Activated effector memory CD4-positive, alpha-beta T cell treated with anti-CD3 and anti-CD28 coated beads, Interleukin-2, amount 50 U/mL, for 16 hours (primary cell): Measurements from ENCODE around the gene ABR.
"Not testable (repeated sequence)": the region's sequence is repeated elsewhere in the genome, so short reads cannot be mapped to it uniquely, and the experiment has no call there.

Experiments used
- DNase-seq: peaks from one replicate; pipeline ENCODE4 v3.0.0-alpha.2; 2020

The ABR gene

DNA sequence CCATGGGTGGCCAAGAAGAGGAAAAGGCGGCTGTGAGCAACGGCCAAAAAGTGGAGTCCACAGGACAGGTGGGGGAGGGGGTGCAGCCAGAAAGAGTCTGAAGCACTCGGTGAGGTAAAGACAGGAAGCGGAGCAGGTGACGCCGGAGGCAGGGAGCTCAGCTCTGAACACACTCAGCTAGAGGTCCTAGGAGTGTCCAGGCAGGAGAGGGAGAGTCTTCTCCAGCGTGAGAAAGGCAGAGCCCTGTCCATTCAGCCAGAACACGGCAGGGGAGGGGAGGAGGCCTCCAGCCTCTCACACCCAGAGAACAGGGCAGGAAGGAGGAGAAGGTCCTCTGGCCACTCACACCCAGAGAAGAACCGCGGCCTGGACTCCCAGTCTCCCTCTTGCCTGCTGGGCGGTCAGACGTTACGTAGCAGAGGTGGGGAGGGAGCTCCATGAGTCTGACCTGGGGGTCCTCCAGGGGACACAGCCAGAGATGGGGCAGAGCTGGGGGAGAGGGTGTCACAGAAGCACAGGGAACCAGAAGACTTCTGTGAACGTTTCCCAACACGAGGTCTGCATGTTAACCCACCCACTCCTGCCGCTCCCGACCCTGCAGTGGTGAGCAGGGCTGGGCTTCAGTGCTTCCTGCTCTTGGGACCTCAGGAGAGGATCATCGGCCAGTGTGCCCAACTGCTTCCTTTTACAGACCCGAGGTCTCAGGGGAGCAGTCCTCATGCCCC lies 89.2 kb downstream of the ABR start:
- no peak for DNase-seq

DNA sequence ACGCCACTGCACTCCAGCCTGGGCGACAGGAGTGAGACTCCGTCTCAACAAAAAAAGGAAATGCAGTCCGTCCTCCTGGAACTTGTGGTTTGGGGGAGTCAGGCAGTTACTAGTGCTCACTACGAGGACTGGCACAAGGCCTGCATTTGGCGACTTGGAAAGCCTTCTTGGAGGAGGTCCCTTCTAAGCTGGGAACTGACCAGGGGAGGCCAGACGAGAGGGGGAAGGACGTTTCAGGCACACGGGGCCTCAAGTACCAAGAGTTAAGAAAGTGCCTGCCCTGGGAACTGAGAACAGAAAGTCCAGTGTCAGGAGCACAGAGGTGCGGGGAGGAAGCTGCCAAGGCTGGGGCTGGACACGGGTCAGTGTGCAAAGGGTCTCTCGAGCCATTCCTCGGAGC lies 89.9 kb downstream of the ABR start:
- DNase-seq: no peak

DNA sequence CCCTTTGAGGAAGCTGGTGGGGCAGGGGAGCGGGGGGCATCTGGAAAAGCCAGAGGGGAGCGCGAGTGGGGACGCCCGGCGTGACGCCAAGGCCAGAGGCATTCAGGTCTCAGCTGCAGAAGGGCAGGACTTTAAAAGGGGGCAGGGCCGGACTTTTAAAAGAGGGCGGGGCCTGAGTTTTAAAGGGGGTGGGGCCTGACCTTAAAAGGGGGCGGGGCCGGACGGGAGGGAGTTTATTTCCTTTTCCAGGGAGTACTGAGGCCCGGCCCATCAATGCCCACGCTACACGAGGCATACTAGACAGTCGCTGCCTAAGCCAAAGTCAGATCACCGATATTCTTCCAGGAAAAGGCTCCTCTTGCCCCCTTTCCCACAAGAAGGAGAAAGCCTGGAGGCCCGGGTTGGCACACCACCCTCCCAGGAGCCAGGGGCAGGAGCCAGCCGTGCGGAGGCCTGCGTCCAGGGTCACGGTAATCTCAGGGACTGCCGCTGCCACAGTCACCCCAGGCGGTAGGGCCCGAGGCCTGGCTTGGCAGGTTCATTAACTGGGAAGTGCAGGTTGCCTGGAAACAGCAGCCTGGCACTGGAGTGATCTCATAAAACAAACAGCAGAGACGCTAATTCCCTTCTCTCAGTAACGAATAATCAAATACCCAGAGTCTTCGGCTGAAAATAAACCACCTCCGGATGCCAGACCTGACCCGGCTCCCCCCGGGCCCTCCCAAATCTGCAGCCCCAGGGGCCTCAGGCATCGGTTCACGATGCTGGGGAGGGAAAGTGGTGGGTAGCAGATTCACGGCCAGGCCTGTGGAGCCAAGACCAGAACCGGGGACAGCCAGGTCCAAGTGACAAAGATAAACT lies 92.2 kb downstream of the ABR start:
- no peak for DNase-seq

DNA sequence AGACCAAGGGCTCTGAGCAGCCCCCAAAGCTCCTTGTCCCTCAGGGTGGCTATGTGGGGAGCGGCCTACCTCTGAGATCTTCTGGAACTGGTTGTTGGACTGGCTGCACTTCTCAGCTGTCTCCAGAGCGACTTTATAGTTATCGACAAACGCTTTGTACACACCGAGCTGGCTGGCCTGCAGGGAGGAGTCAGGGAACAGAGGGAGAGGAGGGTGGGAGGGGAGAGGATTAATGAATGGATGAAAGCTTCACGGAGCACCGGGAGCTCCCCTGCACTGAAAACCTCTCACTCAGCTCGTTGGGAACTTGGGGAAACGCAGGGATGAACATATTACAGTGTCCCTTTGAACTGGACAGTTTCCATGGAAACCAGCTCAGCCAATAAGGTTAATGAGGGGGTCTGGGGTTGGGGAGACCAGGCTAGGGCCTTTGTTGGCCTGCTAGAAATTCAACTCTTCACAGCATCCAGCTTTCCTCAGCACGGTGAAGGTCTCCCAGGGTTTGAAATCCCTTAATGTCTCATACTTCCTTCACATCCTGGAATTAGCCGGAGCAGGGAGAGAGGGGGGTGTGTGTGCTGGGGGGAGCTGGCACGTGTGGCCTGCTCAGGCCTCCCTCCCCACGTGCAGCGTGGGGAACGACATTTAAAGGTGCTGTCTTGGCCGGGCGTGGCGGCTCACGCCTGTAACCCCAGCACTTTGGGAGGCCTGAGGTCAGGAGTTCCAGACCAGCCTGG lies 96.2 kb downstream of the ABR start:
- DNase-seq: no peak

DNA sequence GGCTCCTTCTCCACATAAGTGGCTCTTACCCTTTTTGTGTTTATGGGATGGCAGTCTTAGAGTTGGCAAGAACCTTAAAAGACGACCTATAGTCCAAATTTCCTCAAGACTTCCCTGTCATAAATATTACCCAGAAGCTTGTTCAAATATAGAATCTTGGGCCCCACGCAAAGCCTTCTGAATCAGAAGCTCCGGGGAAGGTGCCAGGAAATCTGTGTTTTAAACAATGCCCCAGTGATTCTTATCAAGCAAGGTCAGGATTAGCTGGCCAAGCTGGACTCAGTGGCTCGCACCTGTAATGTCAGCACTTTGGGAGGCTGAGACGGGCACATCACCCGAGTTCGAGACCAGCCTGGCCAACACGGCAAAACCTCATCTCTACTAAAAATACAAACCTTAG lies 97.2 kb downstream of the ABR start:
- no peak for DNase-seq

DNA sequence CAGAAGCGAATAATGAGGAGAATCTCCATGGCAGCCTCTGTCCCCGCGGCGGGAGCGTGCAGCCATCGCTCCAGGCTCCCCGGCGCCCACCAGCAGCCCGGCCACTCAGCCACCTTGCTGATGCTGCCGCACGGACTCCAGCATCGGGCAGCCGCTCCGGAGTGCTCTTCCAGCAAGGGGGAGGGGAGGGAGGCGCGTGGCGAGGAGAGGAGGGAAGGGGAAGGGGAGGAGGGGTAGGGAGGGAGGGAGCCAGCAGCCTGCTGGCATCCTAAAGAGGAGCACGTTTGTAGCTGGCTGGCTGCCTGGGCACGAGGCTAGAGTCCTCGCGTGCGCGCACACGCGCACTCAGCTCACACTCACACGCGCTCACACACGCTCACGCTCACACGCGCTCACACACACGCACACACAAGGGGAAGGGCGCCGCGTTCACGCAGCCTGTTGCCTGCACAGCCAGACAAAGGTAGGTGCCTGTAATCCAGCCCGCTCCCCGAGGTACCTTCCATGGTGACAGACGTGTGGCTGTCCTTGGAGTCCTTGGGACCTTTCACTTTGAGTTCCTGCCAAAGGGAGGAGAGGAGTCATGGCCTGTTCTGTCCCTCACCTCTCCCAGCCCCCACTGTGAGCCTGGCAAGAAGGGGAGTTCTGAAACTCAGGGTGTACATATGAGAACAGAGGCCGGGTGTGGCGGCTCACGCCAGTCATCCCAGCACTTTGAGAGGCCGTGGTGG lies 100.8 kb downstream of the ABR start:
- no peak for DNase-seq

DNA sequence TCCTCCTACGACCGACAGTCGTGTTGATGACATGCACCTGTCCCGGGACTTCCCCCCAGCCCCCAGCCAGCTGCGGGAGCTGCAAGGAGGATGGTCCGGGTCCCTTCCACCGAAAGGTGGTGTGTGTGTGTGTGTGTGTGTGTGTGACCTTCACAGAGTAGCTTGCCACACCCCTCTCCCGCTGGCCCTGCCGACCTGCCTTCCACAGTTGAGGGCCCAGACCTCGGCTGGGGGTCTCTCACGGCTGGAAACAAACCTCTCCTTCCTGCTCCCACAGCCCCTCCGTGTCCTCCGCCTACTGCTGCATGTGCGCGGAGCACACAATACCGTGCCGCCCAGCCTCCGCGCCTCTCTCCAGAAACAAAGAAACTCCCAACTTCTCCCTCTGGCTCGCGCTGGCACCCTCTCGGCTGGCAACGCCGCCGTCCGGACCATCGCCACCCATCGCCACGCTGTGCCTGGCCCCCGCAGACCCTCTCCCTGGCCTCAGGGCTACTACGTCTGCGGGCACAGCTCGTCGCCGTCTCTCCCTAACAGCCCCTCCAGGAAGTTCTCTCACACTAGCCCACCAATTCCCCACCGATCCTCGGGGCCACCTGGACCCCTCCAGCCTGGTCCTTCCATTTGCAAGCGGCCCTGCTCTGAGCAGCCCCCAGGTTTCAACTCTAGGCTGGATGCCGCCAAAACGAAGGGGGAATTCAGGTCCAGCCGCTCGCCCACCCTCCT lies 101.6 kb downstream of the ABR start:
- no peak for DNase-seq

DNA sequence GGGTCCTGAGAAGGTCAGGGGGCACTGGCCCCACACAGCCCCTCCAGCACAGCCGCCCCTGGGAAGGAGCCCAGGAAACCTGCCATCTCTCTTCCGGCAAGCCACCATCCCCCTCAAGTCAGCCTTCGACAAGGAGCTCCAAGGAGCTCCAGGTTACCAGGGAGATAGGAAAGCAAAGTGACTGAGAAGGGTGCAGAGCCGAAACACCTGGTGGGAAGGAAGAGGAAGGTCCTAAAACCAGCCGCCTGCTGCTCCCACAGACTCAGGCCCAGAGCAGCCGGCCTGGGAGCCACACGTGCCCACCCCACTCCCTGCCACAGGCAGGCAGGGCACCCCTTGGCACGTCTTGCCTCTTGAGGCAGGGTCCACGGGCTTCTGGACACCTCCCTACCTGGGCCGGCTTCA lies 102.2 kb downstream of the ABR start:
- DNase-seq: no peak

DNA sequence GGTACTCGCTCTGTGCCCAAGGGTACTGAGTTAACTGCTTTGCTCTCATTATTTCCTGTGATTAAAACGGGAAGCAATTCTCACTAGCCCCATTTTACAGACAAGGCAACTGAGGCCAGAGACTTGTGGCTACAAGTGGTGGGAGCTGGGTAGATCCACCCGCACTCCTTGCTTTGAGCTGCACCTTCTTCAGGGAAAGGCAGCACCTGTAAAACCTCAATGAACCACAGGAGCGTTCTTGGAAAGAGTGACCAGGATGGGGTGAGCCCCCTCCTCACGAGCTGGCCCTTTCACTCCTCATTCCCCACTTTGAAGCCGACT lies 102.8 kb downstream of the ABR start:
- DNase-seq: no peak

DNA sequence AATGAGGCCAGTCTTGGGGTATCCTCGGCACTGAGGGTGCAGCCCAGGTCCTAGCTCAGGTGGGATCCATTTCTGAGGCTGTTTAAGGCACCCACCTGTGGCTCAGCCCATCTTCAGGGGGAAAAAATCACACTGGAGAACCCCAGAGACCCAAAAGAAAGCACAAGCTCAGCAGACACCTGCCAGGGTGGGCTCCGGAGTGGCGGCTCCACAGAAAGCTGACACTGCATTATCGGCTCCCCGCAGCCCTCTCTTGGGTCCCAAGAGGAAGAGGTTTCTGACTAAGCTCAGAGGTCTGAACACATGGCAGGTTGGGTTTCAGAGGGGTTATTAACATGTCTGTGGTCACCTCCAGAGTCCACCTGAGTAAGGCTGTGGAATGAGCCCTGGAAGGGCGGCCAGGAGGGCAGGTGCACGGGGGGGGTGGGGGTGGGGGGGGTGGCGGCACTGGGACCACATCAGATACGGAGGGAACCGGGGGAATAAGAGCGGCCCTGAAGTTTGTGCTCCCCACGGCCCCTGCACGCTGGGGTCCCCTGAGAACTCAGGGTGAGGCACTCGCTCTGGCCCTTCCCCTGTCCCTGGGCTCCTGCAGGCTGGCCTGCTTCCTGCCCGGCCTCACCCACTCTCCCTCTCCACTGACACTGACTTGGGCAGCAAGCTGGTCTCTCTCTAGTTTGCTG lies 103.3 kb downstream of the ABR start:
- DNase-seq: no peak

DNA sequence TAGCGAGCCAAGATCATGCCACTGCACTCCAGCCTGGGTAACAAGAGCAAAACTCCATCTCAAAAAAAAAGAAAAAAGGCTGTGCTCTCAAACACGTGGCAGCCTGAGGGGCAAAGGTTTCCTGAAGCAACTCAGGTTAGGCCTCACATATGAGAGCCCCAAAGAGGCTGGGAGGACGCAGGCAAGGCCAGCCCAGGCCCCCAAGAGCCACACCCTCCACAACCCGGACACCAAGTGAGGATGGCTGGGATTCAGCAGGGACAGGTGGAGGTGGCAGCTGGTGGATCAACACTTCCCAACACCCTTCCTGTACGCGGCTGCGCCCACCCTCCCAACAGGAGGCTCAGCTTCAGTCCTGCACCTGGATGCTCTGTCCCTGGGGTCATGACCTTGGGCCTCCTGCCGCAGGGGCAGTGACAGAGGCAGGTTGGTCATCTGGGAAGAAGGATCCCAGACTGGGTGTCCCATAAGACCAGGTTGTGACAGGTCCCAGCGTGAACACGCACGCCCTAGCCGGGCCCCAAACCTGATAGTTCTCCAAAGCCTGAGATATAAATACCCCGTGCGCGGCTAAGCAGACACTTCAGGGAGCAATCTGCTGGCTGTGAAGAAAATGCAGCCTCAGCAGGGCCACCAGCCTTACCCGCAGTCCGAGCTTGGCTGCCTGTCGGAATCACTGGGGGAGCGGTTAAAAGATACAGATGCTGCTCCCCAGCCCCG lies 104.7 kb downstream of the ABR start:
- no peak for DNase-seq

DNA sequence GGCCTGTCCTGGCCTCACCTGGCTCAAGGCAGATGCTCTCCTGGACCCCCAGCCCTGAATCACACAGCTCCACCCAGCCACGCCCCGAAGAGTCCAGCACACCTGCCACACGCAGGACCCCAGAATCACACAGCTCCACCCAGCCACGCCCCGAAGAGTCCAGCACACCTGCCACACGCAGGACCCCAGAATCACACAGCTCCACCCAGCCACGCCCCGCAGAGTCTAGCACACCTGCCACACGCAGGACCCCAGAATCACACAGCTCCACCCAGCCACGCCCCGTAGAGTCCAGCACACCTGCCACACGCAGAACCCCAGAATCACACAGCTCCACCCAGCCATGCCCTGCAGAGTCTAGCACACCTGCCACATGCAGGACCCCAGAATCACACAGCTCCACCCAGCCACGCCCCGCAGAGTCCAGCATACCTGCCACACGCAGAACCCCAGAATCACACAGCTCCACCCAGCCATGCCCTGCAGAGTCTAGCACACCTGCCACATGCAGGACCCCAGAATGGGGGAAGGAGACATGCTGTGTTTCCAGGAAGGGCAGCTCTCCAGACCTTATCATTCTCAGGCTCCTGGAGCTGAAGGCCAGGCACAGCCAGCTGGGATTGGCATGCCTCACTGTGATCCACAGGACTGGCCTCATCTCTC lies 105.7 kb downstream of the ABR start:
- not testable (repeated sequence) for DNase-seq

DNA sequence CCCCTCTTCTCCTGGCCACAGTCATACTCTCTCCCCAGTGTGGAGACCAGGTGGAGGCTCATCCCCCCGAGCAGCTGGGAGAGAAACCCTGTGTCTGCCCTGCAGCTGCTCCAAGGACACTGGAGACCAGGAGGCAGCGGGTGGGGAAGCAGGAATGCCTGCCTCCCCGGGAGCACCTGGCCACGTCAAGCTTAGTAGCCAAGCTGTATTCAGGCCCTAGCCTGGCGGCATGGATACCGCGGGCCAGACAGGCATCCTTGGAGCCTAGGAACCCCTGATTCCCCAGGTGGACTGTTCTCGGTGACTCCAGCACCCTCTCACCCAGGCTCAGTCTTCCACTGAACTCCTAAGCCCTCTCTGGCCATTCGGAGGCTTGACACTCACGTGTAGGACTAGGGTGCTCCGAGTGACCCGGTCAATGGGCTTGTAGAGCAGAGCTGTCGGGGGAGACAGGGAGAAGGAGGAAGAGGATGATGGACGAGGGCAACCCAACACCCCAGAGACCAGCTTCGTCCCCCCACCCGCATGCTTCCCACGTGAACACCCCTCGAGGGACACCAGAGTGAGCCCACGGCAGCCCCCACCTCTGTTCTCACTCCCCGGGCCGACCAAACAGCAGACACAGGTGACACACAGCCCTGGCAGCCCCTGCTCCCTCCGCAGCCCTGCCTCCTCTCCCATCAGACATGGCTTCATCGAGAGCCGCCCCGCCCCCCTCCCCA lies 106.4 kb downstream of the ABR start:
- no peak for DNase-seq

DNA sequence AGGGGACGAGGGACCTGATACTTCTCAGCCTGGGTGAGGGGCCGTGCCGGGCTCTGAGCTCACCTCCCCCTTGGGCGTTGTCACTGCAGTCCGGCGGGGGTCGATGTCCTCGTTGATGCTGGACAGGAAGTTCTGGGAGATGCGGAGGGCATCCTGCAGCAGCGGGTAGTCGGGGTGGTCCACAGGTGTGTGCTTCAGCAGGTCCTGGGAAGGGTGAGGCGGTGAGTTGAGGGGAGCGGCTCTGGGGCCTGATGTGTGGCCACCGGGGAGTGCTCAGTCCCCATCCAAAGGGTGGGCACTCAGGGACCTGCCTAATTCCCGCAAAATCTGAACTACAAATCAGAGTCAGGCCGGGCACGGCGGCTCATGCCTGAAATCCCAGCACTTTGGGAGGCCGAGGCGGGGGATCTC lies 107.2 kb downstream of the ABR start:
- no peak for DNase-seq

DNA sequence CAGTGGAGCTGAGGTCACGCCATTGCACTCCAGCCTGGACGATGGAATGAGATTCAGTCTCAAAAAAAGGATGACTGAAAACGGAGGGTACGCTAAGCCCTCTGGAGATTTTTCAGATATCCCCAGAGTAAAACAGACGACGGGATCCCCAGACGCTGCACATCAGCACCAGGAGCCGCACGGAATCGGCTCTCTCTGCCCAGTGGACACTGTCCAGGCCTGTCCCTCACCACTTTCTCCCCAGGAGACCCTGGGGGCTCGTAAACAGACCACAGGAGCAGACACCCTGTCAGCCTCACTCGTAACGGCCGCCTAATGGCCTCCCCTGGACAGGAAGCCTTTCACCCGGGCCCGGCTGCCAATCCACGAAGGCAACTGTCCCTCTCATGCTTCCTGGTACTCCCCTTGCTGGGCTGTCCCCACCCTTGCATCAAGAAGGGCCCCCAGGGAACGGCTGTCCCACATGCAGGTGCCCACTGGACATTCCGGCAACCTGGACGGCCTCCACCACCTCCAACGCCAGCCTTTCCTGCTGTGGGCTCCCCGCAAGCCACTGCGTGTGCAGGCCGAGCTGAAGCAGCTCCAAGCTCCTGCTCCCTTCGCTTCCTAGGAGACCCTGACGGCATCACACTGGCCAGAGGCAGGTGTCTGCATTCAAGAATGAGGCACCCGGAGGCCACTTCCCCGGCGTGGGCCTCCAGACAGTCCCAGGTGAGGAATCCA lies 108.5 kb downstream of the ABR start:
- no peak for DNase-seq

DNA sequence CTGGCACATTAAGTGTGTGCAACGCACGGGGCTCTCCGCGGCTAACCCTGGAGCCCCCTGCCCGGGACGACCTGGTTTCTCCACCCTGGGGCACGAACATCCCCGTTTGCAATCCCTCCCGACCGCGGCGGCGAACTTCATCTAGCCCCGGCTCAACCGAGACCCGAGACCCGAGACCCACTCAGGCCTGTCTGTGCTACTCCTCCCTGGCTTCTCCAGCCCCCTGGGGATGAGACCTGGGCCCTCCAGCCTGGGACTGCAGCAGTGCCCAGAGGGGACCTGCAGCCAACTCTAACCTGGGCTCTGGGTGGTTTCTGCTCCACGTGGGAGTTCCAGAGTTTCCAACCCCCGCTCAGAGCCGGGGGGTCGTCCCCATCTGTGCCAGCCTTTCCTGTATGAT lies 109.4 kb downstream of the ABR start:
- no peak for DNase-seq

DNA sequence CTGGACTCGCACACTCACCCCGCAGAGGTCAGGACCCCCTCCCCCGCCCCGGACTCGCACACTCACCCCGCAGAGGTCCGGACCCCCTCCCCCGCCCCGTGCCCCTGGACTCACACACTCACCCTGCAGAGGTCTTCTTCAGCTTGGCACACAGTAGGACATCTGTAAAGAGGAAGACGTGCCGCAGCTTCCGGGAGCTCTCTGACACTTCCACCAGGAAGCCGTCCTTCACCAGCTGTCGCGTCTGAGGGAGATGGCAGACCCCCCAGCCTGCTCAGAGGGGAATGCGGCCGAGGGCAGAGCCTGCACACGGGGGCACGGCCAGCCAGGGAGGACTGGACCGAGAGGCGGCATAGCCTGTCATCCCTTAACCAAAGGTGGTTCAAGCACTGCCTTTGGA lies 109.9 kb downstream of the ABR start:
- no peak for DNase-seq

DNA sequence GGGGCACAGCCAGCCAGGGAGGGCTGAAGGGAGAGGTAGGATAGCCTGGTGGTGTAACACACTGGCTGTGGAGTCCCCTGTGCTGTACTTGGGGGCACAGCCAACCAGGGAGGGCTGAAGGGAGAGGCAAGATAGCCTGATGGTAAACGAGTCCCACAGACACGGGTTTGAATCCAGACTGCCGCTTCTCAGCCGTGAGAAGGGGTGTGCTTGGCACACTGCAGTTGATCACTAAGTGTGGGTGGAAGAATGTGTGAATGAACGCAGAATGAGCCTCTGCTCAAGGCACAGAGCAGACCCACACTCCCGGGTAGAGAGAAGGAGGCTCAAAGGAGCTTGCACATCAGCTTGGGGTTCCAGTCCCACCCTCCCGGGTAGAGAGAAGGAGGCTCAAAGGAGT lies 111.4 kb downstream of the ABR start:
- no peak for DNase-seq

DNA sequence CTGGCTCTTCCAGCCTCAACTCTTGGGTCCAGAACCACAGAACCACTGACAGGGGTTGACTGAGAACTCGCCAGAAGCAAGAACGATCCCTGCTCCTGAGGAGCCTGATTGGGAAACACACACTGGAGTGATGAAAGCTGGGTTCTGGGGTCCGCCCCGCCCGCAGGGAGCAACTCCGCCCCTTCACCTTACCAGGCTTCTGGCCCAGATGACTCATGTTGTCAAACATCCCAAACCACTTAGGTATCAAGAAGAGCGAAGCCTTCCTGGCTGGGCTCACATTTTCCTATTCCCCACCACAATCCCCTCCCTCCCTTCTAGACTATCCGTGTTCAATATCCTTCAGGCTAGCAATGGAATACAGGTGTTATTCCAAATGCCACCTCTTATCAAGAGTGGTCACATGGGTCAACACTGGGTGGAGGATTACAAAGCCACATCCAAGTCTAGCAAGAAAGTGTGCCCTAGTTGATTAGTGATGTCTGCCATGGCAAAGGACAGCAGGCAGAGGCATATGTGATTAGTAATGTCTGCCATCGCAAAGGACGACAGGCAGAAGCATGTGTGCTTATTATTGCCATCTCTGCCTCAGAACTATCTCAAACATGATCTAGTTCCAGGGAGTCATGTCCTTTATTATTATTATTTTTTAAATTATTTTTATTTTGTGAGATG lies 112.4 kb downstream of the ABR start:
- no peak for DNase-seq
